HepG2 (cell line): ENCODE data around the gene RAB36. TPM values are rescaled to one million over a fixed set of nuclear protein-coding genes. Genes with fewer than 3 reads are reported as not detected.

ENCODE experiments used
- BATF2 ChIP-seq: sonication (generic); formaldehyde crosslinking; IDR thresholded peaks from 2 replicates; pipeline ENCODE4 v1.8.0; 2022; ENCODE audit warnings: mild to moderate bottlenecking, missing genetic modification reagents, moderate library complexity
- CHCHD3 ChIP-seq: sonication (generic); formaldehyde crosslinking; IDR thresholded peaks from 2 replicates; pipeline ENCODE4 v1.8.0; 2022; ENCODE audit warnings: mild to moderate bottlenecking, missing genetic modification reagents, moderate library complexity
- E2F2 ChIP-seq: sonication (generic); formaldehyde crosslinking; IDR thresholded peaks from 2 replicates; pipeline ENCODE4 v1.4.0; 2020; ENCODE audit warnings: missing genetic modification reagents, borderline replicate concordance
- FOSL2 ChIP-seq: sonication (generic); formaldehyde crosslinking; IDR thresholded peaks from 2 replicates; pipeline ENCODE4 v1.4.0; 2020; ENCODE audit warnings: missing genetic modification reagents
- MXD1 ChIP-seq: sonication (generic); formaldehyde crosslinking; IDR thresholded peaks from 2 replicates; pipeline ENCODE4 v1.4.0; 2020; ENCODE audit warnings: mild to moderate bottlenecking, missing genetic modification reagents
- NR0B2 ChIP-seq: sonication (generic); formaldehyde crosslinking; IDR thresholded peaks from 2 replicates; pipeline ENCODE4 v1.4.0; 2020; ENCODE audit warnings: mild to moderate bottlenecking, missing genetic modification reagents
- PCBP2 ChIP-seq: fragments of 200-400 bp; formaldehyde crosslinking; optimal IDR thresholded peaks from 2 replicates; pipeline ENCODE3; 2018; ENCODE audit warnings: low read length, low read depth; ENCODE audit not compliant: poor library complexity, severe bottlenecking
- PHF21A ChIP-seq: sonication (generic); formaldehyde crosslinking; IDR thresholded peaks from 2 replicates; pipeline ENCODE4 v1.5.0; 2020; ENCODE audit warnings: mild to moderate bottlenecking, missing genetic modification reagents
- RAD21 ChIP-seq: fragments of 450-650 bp; formaldehyde crosslinking; IDR thresholded peaks from 2 replicates; pipeline ENCODE4 v1.5.0; 2020; ENCODE audit warnings: mild to moderate bottlenecking
- REL ChIP-seq: sonication (generic); formaldehyde crosslinking; conservative IDR thresholded peaks from 2 replicates; pipeline ENCODE4 v1.8.0; 2022; ENCODE audit warnings: mild to moderate bottlenecking, missing genetic modification reagents, moderate library complexity
- SOX6 ChIP-seq, 2 experiments: fragments of 450-650 bp in 1 of 2; sonication (generic) in 1 of 2; formaldehyde crosslinking in 1 of 2; IDR thresholded peaks; 2 replicates each; pipeline versions ENCODE4 v1.4.0 to v1.6.1; 2017 to 2020; ENCODE audit warnings: antibody characterized with exemption in 1 of 2, mild to moderate bottlenecking in 1 of 2, missing genetic modification reagents in 1 of 2
- ZBTB40 ChIP-seq, 2 experiments: fragments of 450-650 bp in 1 of 2; sonication (generic) in 1 of 2; formaldehyde crosslinking in 1 of 2; IDR thresholded peaks; 2 replicates each; pipeline versions ENCODE4 v1.6.1 to v1.8.0; 2016 to 2022; ENCODE audit warnings: antibody characterized with exemption in 1 of 2, mild to moderate bottlenecking in 1 of 2, missing genetic modification reagents in 1 of 2
- ZFP36 ChIP-seq: fragments of 150-350 bp; IDR thresholded peaks from 2 replicates; pipeline ENCODE4 v1.6.1; 2018; ENCODE audit warnings: borderline replicate concordance, low read length, low read depth; ENCODE audit not compliant: partially characterized antibody
- ZNF607 ChIP-seq: sonication (generic); formaldehyde crosslinking; IDR thresholded peaks from 2 replicates; pipeline ENCODE4 v1.5.1; 2020; ENCODE audit warnings: missing genetic modification reagents, mild to moderate bottlenecking, borderline replicate concordance
- ZNF816 ChIP-seq: sonication (generic); formaldehyde crosslinking; IDR thresholded peaks from 2 replicates; pipeline ENCODE4 v1.8.0; 2022; ENCODE audit warnings: missing genetic modification reagents, mild to moderate bottlenecking, borderline replicate concordance
- polyA plus RNA-seq, 8 experiments: library from polyadenylated mRNA; depleted of rRNA in 3 of 8; stranded (reverse) in 7 of 8; unstranded in 1 of 8; fragments of >200 nt; fragmentation: Illumina TruSeq in 4 of 8; extraction: Trizol in 4 of 8; gene quantifications; 2 replicates each; pipeline versions ENCODE4 v1.2.1 to v1.2.3, GENCODE V29; 2011 to 2016; ENCODE audit warnings: low read depth in 4 of 8, missing spikeins in 1 of 8, mixed read lengths in 1 of 8; ENCODE audit not compliant: insufficient read depth in 1 of 8
- total RNA-seq, 5 experiments: library from RNA; depleted of rRNA; stranded (reverse); fragments of >200 nt; fragmentation: Illumina TruSeq; extraction: Trizol; gene quantifications; 2 replicates each; pipeline ENCODE4 v1.2.3, GENCODE V29; 2016; ENCODE audit warnings: low read depth in 1 of 5

Gene RAB36
- total and polyA plus RNA-seq, 2 of the 13 experiments (the other 11 are each of a cell fraction or from before 2014, with no cell fraction given), result 0.24 to 0.86 TPM

GRCh38 chr22:23178512-23179254 is 33.4 kb downstream of the RAB36 start (continued):
- TF ChIP-seq PHF21A (CRISPR knock-in tag) (no peak), PCBP2 (no peak), MXD1 (CRISPR knock-in tag) (no peak), ZNF607 (CRISPR knock-in tag) (no peak), FOSL2 (CRISPR knock-in tag) (no peak), BATF2 (no peak), REL (CRISPR knock-in tag) (no peak), ZNF816 (CRISPR knock-in tag) (no peak), ZBTB40 (IDR thresholded peaks at IDR 0.05) (no peak), ZBTB40 (CRISPR knock-in tag; IDR thresholded peaks at IDR 0.05) (no peak), ZFP36 (no peak), E2F2 (CRISPR knock-in tag) (no peak), NR0B2 (CRISPR knock-in tag) (no peak), CHCHD3 (CRISPR knock-in tag) (no peak), SOX6 (IDR thresholded peaks at IDR 0.05) (no peak), SOX6 (CRISPR knock-in tag; IDR thresholded peaks at IDR 0.05) (no peak), RAD21 (peak; percentile 92)
